Measurements from ENCODE around the gene PRKAG3.

PRKAG3 gene

DNA sequence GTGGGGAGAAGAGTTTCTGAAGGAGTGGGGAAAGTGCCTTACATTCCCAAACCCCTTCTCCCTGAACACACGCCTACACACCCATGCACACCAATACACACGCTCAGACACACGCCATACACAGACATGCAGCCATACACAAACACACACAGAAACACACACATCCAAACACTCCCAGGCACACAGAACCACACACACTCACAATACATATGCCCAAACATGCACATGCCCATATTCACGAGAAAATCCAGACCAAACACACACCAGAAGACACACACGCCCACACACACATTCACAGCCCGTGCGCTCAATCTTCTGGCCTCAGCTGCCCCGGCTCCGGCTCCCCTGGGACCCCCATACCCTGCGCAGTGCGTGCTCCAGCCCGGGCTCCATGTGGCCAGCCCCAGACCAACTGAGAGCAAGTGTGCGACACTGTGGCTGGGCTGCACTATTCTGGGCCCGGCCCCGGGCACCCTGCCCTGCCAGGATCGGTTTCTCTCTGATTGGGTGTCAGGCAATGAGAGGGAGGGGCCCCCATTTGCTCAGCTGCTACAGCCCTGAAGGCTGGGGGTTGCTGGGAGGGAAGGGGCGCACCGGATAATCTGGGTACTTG is at the start of gene PRKAG3:
Gene PRKAG3, minus strand, starts transcription at position 426 of the 613 bp plus-strand sequence.
- DNase-seq (ENCODE audit: low read depth): no peak

- no peak for DNase-seq (ENCODE audit: low read depth)
These were observed 49.4 kb upstream of the PRKAG3 start for GRCh38 chr2:218880859-218881594.

DNA sequence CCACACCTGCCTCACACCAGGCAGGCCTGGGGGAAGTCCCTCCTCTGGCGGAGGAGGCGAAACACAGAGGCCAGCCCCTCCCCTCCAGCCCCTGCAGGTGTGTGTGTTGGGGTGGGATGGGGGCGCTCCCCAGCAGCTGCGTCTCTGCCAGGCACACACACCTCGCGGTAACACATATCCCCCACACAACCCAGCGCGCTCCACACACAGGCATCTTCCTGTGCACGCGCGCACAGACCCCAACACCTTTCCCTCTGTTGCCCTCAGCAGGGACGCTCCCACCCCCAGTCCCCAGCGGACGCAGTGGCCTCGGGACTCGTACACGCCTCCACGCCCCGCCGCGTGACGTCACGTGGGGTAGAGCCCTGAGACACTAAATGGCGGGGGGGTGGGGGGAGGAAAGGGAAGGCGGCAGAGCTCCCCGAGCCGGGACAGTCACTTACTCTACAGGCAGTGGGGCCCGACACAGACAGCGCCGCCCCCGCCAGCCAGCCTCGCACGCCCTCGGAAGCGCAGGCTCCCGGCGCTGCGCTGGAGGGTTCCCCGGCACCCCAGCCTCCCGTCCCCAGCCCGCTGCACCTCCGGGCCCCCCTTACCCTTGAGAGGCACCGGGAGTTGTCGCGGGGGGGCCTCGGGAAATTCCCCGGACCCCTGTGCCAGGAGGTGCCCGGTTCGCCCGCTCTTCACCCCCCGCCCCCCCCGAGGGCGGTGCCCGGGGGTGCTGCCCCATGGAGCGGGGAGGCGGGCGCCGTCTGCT is 48.7 kb upstream of the PRKAG3 start, which contains the start of gene WNT10A:
Gene WNT10A, plus strand, starts transcription at position 751 of the 757 bp plus-strand sequence. CDS start 144 bp downstream, outside the sequence.
- DNase-seq (ENCODE audit: low read depth): peak; percentile 56

DNA sequence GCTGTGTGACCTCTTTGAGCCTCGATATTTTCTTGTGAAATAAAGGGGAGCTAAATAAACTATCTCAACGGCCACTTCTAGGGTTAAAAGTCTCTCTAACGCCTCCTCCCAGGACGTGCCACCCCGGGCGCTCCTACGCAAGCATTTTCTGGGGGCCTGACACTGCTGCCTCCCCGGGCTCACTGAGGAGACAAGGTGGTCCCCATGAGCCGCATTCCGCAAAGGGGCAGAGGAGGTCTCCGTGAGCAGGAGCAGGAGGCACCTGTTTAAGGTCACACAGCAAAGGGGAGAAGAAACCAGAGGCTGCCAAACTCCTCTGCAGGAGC is 48.1 kb upstream of the PRKAG3 start:
- no peak for DNase-seq (ENCODE audit: low read depth)

- no peak for DNase-seq (ENCODE audit: low read depth)
These were observed 47.5 kb upstream of the PRKAG3 start for GRCh38 chr2:218878926-218879761.

DNA sequence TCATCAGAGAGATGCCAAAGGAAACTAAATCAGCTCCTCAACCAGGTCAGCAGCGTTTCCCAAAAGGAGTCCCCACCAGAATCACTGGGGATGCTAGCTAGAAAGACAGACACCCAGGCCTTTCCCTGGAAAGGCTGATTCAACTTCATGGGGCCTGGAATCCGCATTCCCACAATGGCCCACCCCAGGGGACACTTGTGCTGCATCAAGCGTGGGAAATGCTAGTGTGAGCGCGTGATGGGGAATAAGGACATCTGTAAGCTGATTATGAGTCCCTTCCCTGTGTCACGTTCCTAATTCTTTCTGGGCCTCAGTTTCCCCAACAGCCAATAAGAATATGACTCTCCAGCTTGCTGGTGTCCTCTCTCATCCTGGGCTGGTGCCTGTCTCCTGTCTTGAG is 46.9 kb upstream of the PRKAG3 start:
- no peak for DNase-seq (ENCODE audit: low read depth)

- DNase-seq (ENCODE audit: low read depth): no peak
These were observed 46.3 kb upstream of the PRKAG3 start for GRCh38 chr2:218877891-218878290.

DNA sequence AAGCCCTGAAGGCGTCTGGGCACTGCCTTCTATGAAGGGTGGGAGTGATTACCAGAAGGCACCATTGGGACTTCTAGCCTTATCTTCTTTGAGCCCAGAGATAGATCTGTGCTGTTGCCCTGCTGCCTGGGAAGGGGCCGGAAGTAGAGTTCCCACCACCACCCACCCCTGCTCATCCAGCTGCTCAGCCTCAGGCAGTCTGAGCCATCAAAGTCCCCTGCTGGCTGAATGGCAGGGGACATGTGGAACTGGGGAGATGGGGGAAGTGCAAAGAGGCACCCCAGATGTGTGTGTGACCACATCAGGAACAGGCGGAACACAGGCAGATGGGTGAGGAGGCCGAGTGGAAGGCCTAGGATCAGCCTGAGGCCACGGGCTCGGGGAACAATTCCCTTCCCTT is 45.7 kb upstream of the PRKAG3 start:
- DNase-seq (ENCODE audit: low read depth): no peak

DNA sequence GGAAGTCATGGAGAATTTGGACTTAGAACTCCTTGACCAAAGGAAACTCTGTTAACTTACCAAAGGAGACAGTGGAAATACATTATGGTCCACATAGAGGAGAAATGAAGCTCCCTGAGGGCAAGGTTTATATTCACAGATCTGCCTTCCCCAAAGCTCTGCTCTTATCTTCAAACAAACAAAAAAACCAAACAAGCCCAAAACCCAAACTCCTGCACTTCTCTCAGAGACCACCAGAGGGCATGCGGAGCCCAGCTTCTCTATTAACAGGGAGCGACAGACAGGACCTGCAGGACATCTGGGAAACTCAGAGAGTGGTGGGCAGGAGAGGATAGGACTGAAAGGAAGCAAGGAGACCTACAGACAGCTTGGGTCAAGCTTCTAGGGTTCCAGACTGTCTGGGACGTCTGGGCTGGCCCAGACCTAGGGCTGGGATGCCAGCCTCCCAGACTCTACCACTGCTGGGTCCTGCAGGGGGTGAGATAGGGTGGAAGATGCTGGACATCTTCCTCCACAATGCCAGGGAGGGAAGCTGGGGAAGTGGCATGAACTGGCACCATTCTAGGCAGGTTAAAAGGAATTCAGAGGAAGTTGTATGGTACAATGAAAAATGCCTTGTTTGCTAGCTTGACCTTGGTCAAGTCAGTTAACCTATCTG is 45.1 kb upstream of the PRKAG3 start:
- DNase-seq (ENCODE audit: low read depth): no peak

GRCh38 chr2:218875692-218876246 is 44.2 kb upstream of the PRKAG3 start:
- no peak for DNase-seq (ENCODE audit: low read depth)

DNA sequence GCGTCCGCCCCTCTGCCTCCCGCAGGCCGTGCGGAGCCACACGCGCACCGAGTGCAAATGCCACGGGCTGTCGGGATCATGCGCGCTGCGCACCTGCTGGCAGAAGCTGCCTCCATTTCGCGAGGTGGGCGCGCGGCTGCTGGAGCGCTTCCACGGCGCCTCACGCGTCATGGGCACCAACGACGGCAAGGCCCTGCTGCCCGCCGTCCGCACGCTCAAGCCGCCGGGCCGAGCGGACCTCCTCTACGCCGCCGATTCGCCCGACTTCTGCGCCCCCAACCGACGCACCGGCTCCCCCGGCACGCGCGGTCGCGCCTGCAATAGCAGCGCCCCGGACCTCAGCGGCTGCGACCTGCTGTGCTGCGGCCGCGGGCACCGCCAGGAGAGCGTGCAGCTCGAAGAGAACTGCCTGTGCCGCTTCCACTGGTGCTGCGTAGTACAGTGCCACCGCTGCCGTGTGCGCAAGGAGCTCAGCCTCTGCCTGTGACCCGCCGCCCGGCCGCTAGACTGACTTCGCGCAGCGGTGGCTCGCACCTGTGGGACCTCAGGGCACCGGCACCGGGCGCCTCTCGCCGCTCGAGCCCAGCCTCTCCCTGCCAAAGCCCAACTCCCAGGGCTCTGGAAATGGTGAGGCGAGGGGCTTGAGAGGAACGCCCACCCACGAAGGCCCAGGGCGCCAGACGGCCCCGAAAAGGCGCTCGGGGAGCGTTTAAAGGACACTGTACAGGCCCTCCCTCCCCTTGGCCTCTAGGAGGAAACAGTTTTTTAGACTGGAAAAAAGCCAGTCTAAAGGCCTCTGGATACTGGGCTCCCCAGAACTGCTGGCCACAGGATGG is 42.0 kb upstream of the PRKAG3 start:
- DNase-seq (ENCODE audit: low read depth): no peak

GRCh38 chr2:218872645-218873358 is 41.2 kb upstream of the PRKAG3 start:
- no peak for DNase-seq (ENCODE audit: low read depth)

DNA sequence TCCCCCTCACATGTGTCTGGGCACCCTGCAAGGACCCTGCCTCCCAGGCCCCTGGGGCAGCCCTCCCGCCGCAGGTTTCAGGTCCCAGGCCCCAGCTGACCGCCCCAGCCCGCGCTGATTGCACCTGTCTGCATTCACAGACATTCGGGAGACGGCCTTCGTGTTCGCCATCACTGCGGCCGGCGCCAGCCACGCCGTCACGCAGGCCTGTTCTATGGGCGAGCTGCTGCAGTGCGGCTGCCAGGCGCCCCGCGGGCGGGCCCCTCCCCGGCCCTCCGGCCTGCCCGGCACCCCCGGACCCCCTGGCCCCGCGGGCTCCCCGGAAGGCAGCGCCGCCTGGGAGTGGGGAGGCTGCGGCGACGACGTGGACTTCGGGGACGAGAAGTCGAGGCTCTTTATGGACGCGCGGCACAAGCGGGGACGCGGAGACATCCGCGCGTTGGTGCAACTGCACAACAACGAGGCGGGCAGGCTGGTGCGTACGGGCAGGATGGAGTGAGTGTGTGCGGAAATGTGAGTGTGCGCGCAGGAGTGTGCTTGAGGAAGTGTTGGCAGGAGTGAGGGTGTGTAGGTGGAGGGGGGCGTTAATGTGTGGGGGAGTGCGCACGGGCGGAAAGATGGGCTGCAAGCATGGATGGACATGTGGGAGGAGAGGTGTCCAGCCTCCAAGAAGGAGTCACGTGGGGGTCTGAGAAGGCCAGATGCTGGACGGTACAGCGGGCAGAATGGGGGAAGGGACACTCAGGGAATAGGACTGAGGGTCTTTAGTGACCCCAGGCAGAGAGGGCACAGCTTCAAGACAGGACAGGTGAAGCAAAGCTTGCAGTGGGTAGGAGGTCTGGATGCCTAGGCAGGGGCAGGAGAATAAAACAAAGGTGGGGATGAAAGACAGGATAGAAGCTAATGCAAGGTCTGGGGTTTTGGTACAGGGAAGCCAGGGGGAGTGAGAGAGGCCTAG is 40.0 kb upstream of the PRKAG3 start:
- no peak for DNase-seq (ENCODE audit: low read depth)

DNA sequence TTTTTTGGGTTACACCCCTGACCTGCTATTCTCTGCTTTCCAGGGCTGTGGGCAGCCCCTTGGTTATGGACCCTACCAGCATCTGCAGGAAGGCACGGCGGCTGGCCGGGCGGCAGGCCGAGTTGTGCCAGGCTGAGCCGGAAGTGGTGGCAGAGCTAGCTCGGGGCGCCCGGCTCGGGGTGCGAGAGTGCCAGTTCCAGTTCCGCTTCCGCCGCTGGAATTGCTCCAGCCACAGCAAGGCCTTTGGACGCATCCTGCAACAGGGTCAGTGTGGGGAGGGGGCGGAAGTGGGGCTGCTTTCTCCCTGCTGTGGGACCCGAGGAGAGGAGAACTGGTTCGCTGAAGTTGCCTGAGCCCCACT is 39.4 kb upstream of the PRKAG3 start:
- no peak for DNase-seq (ENCODE audit: low read depth)

- DNase-seq (ENCODE audit: low read depth): no peak
These were observed 37.5 kb upstream of the PRKAG3 start for GRCh38 chr2:218869064-218869463.

- DNase-seq (ENCODE audit: low read depth): no peak
These were observed 36.3 kb upstream of the PRKAG3 start for GRCh38 chr2:218867900-218868299.

GRCh38 chr2:218865999-218866398 is 34.4 kb upstream of the PRKAG3 start:
- DNase-seq (ENCODE audit: low read depth): no peak

- DNase-seq (ENCODE audit: low read depth): no peak
These were observed 33.8 kb upstream of the PRKAG3 start for GRCh38 chr2:218865396-218865795.

Measured in stimulated activated CD8-positive, alpha-beta memory T cell treated with anti-CD3 and anti-CD28 coated beads, Interleukin-4, amount 100 ng/mL, for 24 hours (primary cell).